ENCODE measurements around the gene KRT83. TPM values are rescaled to one million over a fixed set of nuclear protein-coding genes. Genes with fewer than 3 reads are reported as not detected.

The KRT83 gene
- total RNA-seq (2021) (0.43 TPM in 1 of 2 replicates, not detected in the other), Bru-seq, nascent RNA (percentile 8 among the genes with signal in this experiment), BruChase-seq, experiment 1, labeled RNA remaining after a 2-hour chase (percentile 14 among the genes with signal in this experiment), BruChase-seq, experiment 2, labeled RNA remaining after a 6-hour chase (percentile 9 among the genes with signal in this experiment)
- long read RNA-seq, result 0 reads

- Histone ChIP-seq H2AFZ (no peak within 1 kb of the TSS), H3K4me1 (replicated peaks; ENCODE audit: insufficient read depth) (no peaks in the 10 kb centered on the region), H3K36me3 (ENCODE audit: low read depth) (no peaks in the 10 kb centered on the region), H3K79me2 (ENCODE audit: low read depth) (no peaks in the 10 kb centered on the region), H3K4me3 (no peak within 1 kb of the TSS), H4K20me1 (ENCODE audit: insufficient read depth) (no peaks in the 10 kb centered on the region), H3K9me3 (ENCODE audit: insufficient read depth, low read depth) (no peaks in the 10 kb centered on the region), H3K27me3 (ENCODE audit: insufficient read depth, low read depth) (no peaks in the 10 kb centered on the region), H3K27ac (no peak within 1 kb of the TSS), H3K9me2 (ENCODE audit: insufficient read depth) (no peaks in the 10 kb centered on the region), H3F3A (ENCODE audit: insufficient read depth, low read depth) (no peaks in the 10 kb centered on the region; the same call in 1 of the 2 replicates), H3K4me2 (no peak within 1 kb of the TSS)
- no peak for DNase-seq
- intact Hi-C loops (cut with micrococcal nuclease; ENCODE audit: unreplicated experiment), result no loop called here
- TF ChIP-seq CTCF (conservative IDR thresholded peaks at IDR 0.05) (no peak), EZH2 (IDR thresholded peaks at IDR 0.05; ENCODE audit: low read depth) (no peak)
- POLR2A ChIA-PET (ENCODE audit: unreplicated experiment), result interaction anchor here (0.6 to 0.7 kb wide), 2 partner anchors 14 to 40 kb away, joined by 3 to 4 read pairs; no protein-coding TSS in a partner anchor
- CTCF ChIA-PET, result interaction anchor here (0.6 kb wide), 1 partner anchor 68 kb away, joined by 17 read pairs; no protein-coding TSS in a partner anchor
- no TSS peak for BruUV-seq (replicated peaks)
These were observed at the start of gene KRT83 for GRCh38 chr12:52320784-52321400. Gene KRT83, minus strand, starts transcription at chr12:52321398. Its CDS starts 63 bp downstream, at chr12:52321335.

GRCh38 chr12:52369809-52370208 lies 48.6 kb upstream of the KRT83 start:
- Histone ChIP-seq H3K36me3 (ENCODE audit: low read depth) (no peaks in the 10 kb centered on the region), H3K9me3 (ENCODE audit: insufficient read depth, low read depth) (no peaks in the 10 kb centered on the region), H3K4me2 (no peak overlapping the region), H3K4me3 (no peak overlapping the region), H3K79me2 (ENCODE audit: low read depth) (no peaks in the 10 kb centered on the region), H3F3A (ENCODE audit: insufficient read depth, low read depth) (no peaks in the 10 kb centered on the region), H3K4me1 (replicated peaks; ENCODE audit: insufficient read depth) (peaks cover 9% of the 10 kb centered on the region), H2AFZ (no peak overlapping the region), H3K27me3 (ENCODE audit: insufficient read depth, low read depth) (no peaks in the 10 kb centered on the region), H3K9me2 (ENCODE audit: insufficient read depth) (no peaks in the 10 kb centered on the region), H4K20me1 (ENCODE audit: insufficient read depth) (no peaks in the 10 kb centered on the region), H3K27ac (no peak overlapping the region)
- DNase-seq, result no peak
- no TSS peak for BruUV-seq (replicated peaks)
- intact Hi-C loops (cut with micrococcal nuclease; ENCODE audit: unreplicated experiment), result loop anchor here (5.0 kb wide), 1 partner anchor 43 kb away; no protein-coding TSS in a partner anchor
- ChIA-PET POLR2A (ENCODE audit: unreplicated experiment) (interaction anchor here (0.6 kb wide), 2 partner anchors 86 to 526 kb away, joined by 4 to 6 read pairs; no protein-coding TSS in a partner anchor), CTCF (interaction anchor here (0.6 kb wide), 1 partner anchor 494 kb away, joined by 7 read pairs; no protein-coding TSS in a partner anchor)
- TF ChIP-seq EZH2 (IDR thresholded peaks at IDR 0.05; ENCODE audit: low read depth) (no peak), CTCF (conservative IDR thresholded peaks at IDR 0.05) (no peak)

- no TSS peak for BruUV-seq (replicated peaks)
- no peaks in the 10 kb centered on the region for H3K9me2 ChIP-seq (ENCODE audit: insufficient read depth)
- no peak overlapping the region for H3K27ac ChIP-seq
- H3K4me3 ChIP-seq, result no peak overlapping the region
- H3K79me2 ChIP-seq (ENCODE audit: low read depth), result no peaks in the 10 kb centered on the region
- CTCF ChIA-PET, result interaction anchor here (0.6 to 0.7 kb wide), 2 partner anchors 38 to 152 kb away, joined by 3 to 4 read pairs; no protein-coding TSS in a partner anchor
- no peak overlapping the region for H2AFZ ChIP-seq
- no peak for DNase-seq
- H3K27me3 ChIP-seq (ENCODE audit: insufficient read depth, low read depth), result no peaks in the 10 kb centered on the region
- TF ChIP-seq EZH2 (IDR thresholded peaks at IDR 0.05; ENCODE audit: low read depth), result no peak
- TF ChIP-seq CTCF (conservative IDR thresholded peaks at IDR 0.05), result no peak
- no peaks in the 10 kb centered on the region for H3K9me3 ChIP-seq (ENCODE audit: insufficient read depth, low read depth)
- peaks cover 9% of the 10 kb centered on the region for H3K4me1 ChIP-seq (replicated peaks; ENCODE audit: insufficient read depth)
- H3K36me3 ChIP-seq (ENCODE audit: low read depth), result no peaks in the 10 kb centered on the region
- intact Hi-C loops (cut with micrococcal nuclease; ENCODE audit: unreplicated experiment), result no loop called here
- no peak overlapping the region for H3K4me2 ChIP-seq
- no peaks in the 10 kb centered on the region for H4K20me1 ChIP-seq (ENCODE audit: insufficient read depth)
- POLR2A ChIA-PET (ENCODE audit: unreplicated experiment), result interaction anchor here (0.5 to 0.6 kb wide), 2 partner anchors 87 to 225 kb away, joined by 3 to 6 read pairs; no protein-coding TSS in a partner anchor
- H3F3A ChIP-seq (ENCODE audit: insufficient read depth, low read depth), result no peaks in the 10 kb centered on the region
These were observed 48.0 kb upstream of the KRT83 start for GRCh38 chr12:52369211-52369610.

All from PC-9 (cell line).